Measurements from ENCODE around the gene MALRD1. TPM values are rescaled to one million over a fixed set of nuclear protein-coding genes. Genes with fewer than 3 reads are reported as not detected.

The MALRD1 gene
- total and polyA plus RNA-seq, 2 of the 8 experiments (the other 6 are each of a cell fraction or from before 2014, with no cell fraction given): 0.32 to 0.35 TPM

DNA sequence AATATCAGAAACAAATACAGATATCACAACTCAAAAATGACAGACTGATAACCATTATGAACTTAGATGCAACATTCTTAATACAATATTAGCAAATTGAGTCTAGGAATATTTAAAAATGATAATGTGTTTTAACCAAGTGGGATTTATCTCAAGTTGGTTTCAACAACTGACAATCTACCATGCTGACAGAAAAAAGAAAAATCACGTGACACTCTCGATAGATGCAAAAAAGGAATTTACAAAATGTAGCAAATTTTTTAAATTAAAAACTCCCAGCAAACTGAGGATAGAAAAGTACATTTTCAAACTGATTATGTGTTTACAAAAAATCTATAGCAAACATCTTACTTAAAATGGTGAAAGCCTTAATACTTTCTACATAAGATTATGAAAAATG lies 177.4 kb downstream of the MALRD1 start:
- Histone ChIP-seq H3K36me3 (ENCODE audit: control insufficient read depth in 2 of 4, insufficient read depth in 4 of 4, low read length in 3 of 4) (no peaks in the 10 kb centered on the region), H2BK20ac (ENCODE audit: low read length) (no peak overlapping the region), H3K4me3 (ENCODE audit: extremely low read depth in 1 of 4, insufficient read depth in 2 of 4, low read depth in 3 of 4, low read length in 4 of 4) (no peak overlapping the region), H4K5ac (ENCODE audit: insufficient read length, low read depth, low read length) (no peak overlapping the region), H3K4me2 (ENCODE audit: insufficient read depth in 1 of 2, low read depth in 2 of 2, low read length in 2 of 2) (no peak overlapping the region), H2BK12ac (ENCODE audit: low read depth, low read length) (no peak overlapping the region), H2BK15ac (ENCODE audit: low read length) (no peak overlapping the region), H3K79me1 (ENCODE audit: low read depth, low read length) (no peaks in the 10 kb centered on the region), H3K18ac (ENCODE audit: extremely low read depth, low read length) (no peak overlapping the region), H3K9ac (replicated peaks in 1 of 4; ENCODE audit: extremely low read depth in 1 of 4, low read depth in 3 of 4, low read length in 3 of 4) (no peak overlapping the region), H3K4me1 (replicated peaks in 1 of 4; ENCODE audit: control insufficient read depth in 3 of 4, insufficient read depth in 4 of 4, low read length in 3 of 4) (no peaks in the 10 kb centered on the region), H3K23me2 (ENCODE audit: low read depth, low read length) (no peaks in the 10 kb centered on the region), H2AFZ (ENCODE audit: low read length) (no peak overlapping the region), H2BK5ac (ENCODE audit: low read depth, low read length) (no peak overlapping the region), H4K91ac (replicated peaks; ENCODE audit: insufficient read length, low read length) (no peak overlapping the region), H4K20me1 (replicated peaks in 1 of 2; ENCODE audit: control insufficient read depth in 1 of 2, insufficient read depth in 2 of 2, low read length in 2 of 2) (no peaks in the 10 kb centered on the region), H2AK5ac (ENCODE audit: low read depth, low read length) (no peak overlapping the region), H3K4ac (replicated peaks; ENCODE audit: insufficient read length, low read depth, low read length) (no peak overlapping the region), H3K23ac (ENCODE audit: insufficient read length) (no peak overlapping the region), H3K27ac (ENCODE audit: low read depth, low read length) (no peak overlapping the region), H3K56ac (replicated peaks; ENCODE audit: insufficient read length, low read depth, low read length) (no peak overlapping the region), H3K9me3 (ENCODE audit: insufficient read depth in 2 of 2, low read depth in 1 of 2, low read length in 1 of 2) (no peaks in the 10 kb centered on the region), H3K79me2 (ENCODE audit: control insufficient read depth in 1 of 2, insufficient read depth in 2 of 2, low read length in 2 of 2) (no peaks in the 10 kb centered on the region), H2BK120ac (replicated peaks; ENCODE audit: low read depth, low read length) (no peak overlapping the region), H3K27me3 (replicated peaks in 1 of 4; ENCODE audit: control insufficient read depth in 3 of 4, extremely low read depth in 1 of 4, insufficient read depth in 3 of 4, low read length in 3 of 4) (no peaks in the 10 kb centered on the region), H4K8ac (ENCODE audit: extremely low read depth, insufficient read depth, low read length) (no peak overlapping the region), H3K14ac (ENCODE audit: insufficient read length) (no peak overlapping the region)
- ChIA-PET CTCF (ENCODE audit: partially characterized antibody) (no interaction called here), POLR2A (ENCODE audit: partially characterized antibody) (no interaction called here)
- FAIRE-seq: no peak
- no peak for DNase-seq (ENCODE audit: low read depth in 1 of 2, low spot score in 2 of 2)
- 86% methylated on average over 2 of the region's 2 CpGs; no CpG with 5 or more reads in 1 of the 2 experiments for WGBS, 2 experiments (ENCODE audit: extremely low coverage in 1 of 2, insufficient coverage in 1 of 2, insufficient read length in 1 of 2, insufficient replicate concordance in 2 of 2, low coverage in 1 of 2, low lambda C conversion rate in 2 of 2, missing lambda C conversion rate in 1 of 2)
- TF ChIP-seq, protein P1, sequence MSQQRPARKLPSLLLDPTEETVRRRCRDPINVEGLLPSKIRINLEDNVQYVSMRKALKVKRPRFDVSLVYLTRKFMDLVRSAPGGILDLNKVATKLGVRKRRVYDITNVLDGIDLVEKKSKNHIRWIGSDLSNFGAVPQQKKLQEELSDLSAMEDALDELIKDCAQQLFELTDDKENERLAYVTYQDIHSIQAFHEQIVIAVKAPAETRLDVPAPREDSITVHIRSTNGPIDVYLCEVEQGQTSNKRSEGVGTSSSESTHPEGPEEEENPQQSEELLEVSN (IDR thresholded peaks at IDR 0.05): no peak
